ENCODE data around the gene CUX1.
"Not testable (repeated sequence)": the region's sequence is repeated elsewhere in the genome, so short reads cannot be mapped to it uniquely, and the experiment has no call there.

Gene CUX1

DNA sequence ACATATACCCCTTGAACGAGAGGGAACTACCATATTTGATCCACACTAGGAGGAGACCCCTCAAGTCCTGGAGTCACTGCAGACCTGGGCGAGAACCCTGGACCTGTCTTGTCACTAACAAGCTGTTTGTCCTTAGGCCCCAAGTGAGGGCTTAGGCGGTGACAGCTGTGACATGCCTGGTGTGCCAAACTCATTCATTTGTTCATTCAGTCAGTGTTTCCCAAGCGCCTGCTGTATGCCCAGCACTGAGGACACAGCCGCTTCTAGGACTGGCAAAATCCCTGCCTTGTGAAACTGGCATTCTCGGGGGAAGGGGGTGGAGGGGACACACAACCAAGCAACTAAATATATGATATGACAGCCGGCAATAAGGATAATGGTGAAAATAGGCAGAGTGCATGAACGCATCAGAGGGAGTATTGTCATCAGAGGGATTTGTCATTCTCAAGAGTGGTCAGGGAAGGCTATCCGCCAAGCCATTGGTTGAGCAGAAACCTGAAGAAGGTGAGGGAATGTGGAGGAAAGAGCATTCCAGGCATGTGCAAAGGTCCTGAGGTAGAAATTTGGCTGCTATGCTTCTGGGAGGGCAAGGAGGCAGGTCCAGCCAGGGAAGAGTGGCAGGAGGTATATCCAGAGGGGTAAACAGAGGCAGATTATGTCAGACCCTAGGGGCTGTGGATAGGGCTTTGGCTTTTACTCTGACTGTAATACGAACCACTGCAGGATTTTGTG is 480.2 kb downstream of the CUX1 start:
- no peaks in the 10 kb centered on the region for H3K36me3 ChIP-seq (ENCODE audit: control insufficient read depth in 2 of 2, insufficient read depth in 2 of 2, low read length in 2 of 2)
- no peaks in the 10 kb centered on the region for H3K9me3 ChIP-seq (ENCODE audit: control insufficient read depth in 2 of 2, low read length in 2 of 2)

GRCh38 chr7:102300643-102301221 is 483.3 kb downstream of the CUX1 start:
- no peaks in the 10 kb centered on the region for H3K9me3 ChIP-seq (ENCODE audit: control insufficient read depth in 2 of 2, low read length in 2 of 2)
- H3K9ac ChIP-seq (ENCODE audit: low read length in 2 of 2): no peak overlapping the region
- H3K4me1 ChIP-seq (ENCODE audit: control insufficient read depth, insufficient read depth, low read length): peaks cover 7% of the 10 kb centered on the region
- H3K27me3 ChIP-seq (ENCODE audit: control insufficient read depth in 1 of 2, insufficient read depth in 2 of 2, low read length in 2 of 2): peaks cover 0 to 6% of the 10 kb centered on the region in 2 donors
- H3K27ac ChIP-seq (ENCODE audit: low read length): no peak overlapping the region
- H3K4me3 ChIP-seq (ENCODE audit: low read length in 2 of 2): no peak overlapping the region
- H3K36me3 ChIP-seq (ENCODE audit: control insufficient read depth in 2 of 2, insufficient read depth in 2 of 2, low read length in 2 of 2): no peaks in the 10 kb centered on the region

More for the DNA sequence above, 480.2 kb downstream of the CUX1 start:
- Histone ChIP-seq H3K27me3 (ENCODE audit: control insufficient read depth in 1 of 2, insufficient read depth in 2 of 2, low read length in 2 of 2) (peaks cover 0 to 6% of the 10 kb centered on the region in 2 donors), H3K4me1 (ENCODE audit: control insufficient read depth, insufficient read depth, low read length) (peaks cover 3% of the 10 kb centered on the region), H3K9ac (ENCODE audit: low read length in 2 of 2) (no peak overlapping the region), H3K27ac (ENCODE audit: low read length) (no peak overlapping the region), H3K4me3 (ENCODE audit: low read length in 2 of 2) (no peak overlapping the region)

DNA sequence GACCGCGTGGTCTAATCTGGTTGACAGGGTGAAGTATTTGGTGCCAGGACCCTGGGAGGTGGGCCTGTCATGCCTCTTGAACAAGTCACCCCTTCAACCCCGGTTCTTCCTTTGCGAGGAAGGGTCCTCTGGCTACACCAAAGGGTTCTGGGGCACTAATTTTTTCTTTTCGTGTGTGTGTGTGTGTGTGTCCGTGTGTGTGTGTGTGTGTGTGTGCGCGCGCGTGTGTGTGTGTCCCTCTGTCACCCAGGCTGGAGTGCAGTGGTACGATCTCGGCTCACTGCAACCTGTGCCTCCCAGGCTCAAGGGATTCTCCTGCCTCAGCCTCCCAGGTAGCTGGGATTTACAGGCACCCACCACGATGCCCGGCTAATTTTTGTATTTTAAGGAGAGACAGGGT is 483.9 kb downstream of the CUX1 start:
- not testable (repeated sequence) for H3K27me3 ChIP-seq (ENCODE audit: control insufficient read depth in 1 of 2, insufficient read depth in 2 of 2, low read length in 2 of 2); H3K9me3 ChIP-seq (ENCODE audit: control insufficient read depth in 2 of 2, low read length in 2 of 2); H3K36me3 ChIP-seq (ENCODE audit: control insufficient read depth in 2 of 2, insufficient read depth in 2 of 2, low read length in 2 of 2); H3K4me1 ChIP-seq (ENCODE audit: control insufficient read depth, insufficient read depth, low read length); H3K4me3 ChIP-seq (ENCODE audit: low read length in 2 of 2); H3K27ac ChIP-seq (ENCODE audit: low read length); H3K9ac ChIP-seq (ENCODE audit: low read length in 2 of 2)

GRCh38 chr7:102302025-102302424 is 484.6 kb downstream of the CUX1 start:
- no peak overlapping the region for H3K9ac ChIP-seq (ENCODE audit: low read length in 2 of 2)
- no peak overlapping the region for H3K4me3 ChIP-seq (ENCODE audit: low read length in 2 of 2)
- peaks cover 7% of the 10 kb centered on the region for H3K4me1 ChIP-seq (ENCODE audit: control insufficient read depth, insufficient read depth, low read length)
- peaks cover 0 to 6% of the 10 kb centered on the region in 2 donors for H3K27me3 ChIP-seq (ENCODE audit: control insufficient read depth in 1 of 2, insufficient read depth in 2 of 2, low read length in 2 of 2)
- H3K36me3 ChIP-seq (ENCODE audit: control insufficient read depth in 2 of 2, insufficient read depth in 2 of 2, low read length in 2 of 2): no peaks in the 10 kb centered on the region
- no peaks in the 10 kb centered on the region for H3K9me3 ChIP-seq (ENCODE audit: control insufficient read depth in 2 of 2, low read length in 2 of 2)
- H3K27ac ChIP-seq (ENCODE audit: low read length): no peak overlapping the region

DNA sequence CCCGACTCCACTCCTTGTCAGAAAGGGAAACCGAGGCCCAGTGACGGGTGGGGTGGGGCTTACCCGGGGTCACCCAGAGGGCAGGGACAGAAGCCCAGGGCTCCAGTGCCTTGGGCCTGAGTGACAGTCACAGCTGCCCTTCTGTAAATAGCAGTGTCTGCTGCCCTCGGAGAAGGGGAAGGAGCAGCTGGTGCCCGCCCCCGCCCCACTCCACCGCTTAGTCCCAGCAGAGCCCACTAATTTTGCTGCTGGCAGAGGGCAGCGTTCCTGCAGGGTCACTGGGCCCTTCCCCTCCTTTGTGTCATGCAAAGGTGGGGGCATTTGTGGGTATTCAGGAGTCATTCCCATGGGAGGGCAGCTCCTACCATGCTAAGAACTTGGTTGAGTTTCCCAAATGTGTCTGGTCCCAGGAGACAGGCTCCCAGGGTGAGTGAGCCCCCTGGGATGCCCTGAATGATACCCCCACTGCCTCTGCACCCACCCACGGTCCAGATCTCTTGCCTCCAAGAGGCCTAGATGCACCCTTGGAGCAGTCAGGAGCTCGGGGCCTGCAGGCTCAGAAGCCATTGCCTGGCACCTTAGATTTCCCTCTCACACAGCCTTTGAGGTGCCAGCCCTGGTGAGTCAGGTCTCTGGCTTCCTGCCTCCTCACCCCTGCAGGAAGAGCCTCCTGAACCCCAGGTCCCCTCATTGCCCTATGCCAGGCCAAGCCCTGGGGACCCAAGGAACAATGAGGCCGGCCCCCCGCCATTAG is 486.4 kb downstream of the CUX1 start:
- Histone ChIP-seq H3K36me3 (ENCODE audit: control insufficient read depth in 2 of 2, insufficient read depth in 2 of 2, low read length in 2 of 2) (no peaks in the 10 kb centered on the region), H3K9me3 (ENCODE audit: control insufficient read depth in 2 of 2, low read length in 2 of 2) (no peaks in the 10 kb centered on the region), H3K4me1 (ENCODE audit: control insufficient read depth, insufficient read depth, low read length) (peaks cover 7% of the 10 kb centered on the region), H3K27ac (ENCODE audit: low read length) (no peak overlapping the region), H3K4me3 (ENCODE audit: low read length in 2 of 2) (no peak overlapping the region), H3K9ac (ENCODE audit: low read length in 2 of 2) (no peak overlapping the region), H3K27me3 (ENCODE audit: control insufficient read depth in 1 of 2, insufficient read depth in 2 of 2, low read length in 2 of 2) (peaks cover 0 to 6% of the 10 kb centered on the region in 2 donors)

DNA sequence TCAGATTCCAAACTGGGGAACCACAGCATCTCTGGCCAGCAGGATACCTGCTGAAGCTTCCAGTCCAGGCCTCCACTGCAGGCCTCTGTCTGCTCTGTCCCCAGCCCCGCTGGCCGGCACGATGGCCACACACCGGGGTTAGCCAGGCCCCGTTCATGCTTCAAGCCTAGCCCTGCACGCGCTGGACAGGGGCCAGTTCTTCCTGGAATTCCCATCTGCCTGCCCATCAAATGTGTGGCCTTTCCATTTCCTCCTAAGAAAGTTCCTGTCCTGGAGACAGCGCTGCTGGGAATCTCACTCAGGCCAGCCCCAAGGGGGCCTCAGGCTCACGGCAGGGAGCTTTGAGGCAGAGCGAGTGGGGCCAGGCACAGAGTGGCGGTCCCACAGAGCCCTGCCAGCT is 487.2 kb downstream of the CUX1 start:
- Histone ChIP-seq H3K27me3 (ENCODE audit: control insufficient read depth in 1 of 2, insufficient read depth in 2 of 2, low read length in 2 of 2) (peaks cover 0 to 6% of the 10 kb centered on the region in 2 donors), H3K4me3 (ENCODE audit: low read length in 2 of 2) (no peak overlapping the region), H3K27ac (ENCODE audit: low read length) (no peak overlapping the region), H3K4me1 (ENCODE audit: control insufficient read depth, insufficient read depth, low read length) (peaks cover 7% of the 10 kb centered on the region), H3K9me3 (ENCODE audit: control insufficient read depth in 2 of 2, low read length in 2 of 2) (no peaks in the 10 kb centered on the region), H3K9ac (ENCODE audit: low read length in 2 of 2) (no peak overlapping the region), H3K36me3 (ENCODE audit: control insufficient read depth in 2 of 2, insufficient read depth in 2 of 2, low read length in 2 of 2) (no peaks in the 10 kb centered on the region)

DNA sequence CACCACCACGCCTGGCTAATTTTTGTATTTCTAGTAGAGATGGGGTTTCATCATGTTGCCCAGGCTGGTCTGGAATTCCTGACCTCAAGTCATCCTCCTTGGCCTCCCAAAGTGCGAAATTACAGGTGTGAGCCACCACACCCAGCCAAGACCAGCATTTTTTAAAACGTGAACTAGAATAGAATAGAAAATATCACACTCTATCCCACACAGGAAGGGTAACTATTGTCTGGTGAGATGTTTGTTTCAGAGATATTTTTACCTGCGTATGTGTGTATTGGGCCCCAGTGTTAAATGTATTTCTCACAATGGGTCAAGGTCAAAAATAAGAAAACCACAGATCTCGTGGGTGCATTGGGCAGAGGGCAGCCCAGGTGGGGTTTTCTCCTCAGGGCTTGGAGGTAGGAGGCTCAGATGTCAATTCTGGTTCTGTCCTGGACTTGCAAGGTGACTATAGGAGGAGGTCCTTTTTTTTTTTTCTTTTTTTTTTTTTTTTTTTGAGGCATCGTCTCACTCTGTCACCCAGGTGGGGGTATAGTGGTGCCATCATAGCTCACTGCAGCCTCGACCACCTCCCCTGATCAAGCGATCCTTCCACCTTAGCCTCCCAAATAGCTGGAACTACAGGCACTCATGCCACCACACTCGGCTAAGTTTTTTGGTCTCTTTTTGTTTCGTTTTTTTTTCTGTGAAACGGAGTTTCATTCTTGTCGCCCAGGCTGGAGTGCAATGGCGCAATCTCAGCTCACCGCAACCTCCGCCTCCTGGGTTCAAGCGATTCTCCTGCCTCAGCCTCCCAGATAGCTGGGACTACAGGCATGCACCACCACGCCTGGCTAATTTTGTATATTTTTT is 488.2 kb downstream of the CUX1 start:
- peaks cover 5% of the 10 kb centered on the region for H3K4me1 ChIP-seq (ENCODE audit: control insufficient read depth, insufficient read depth, low read length)

DNA sequence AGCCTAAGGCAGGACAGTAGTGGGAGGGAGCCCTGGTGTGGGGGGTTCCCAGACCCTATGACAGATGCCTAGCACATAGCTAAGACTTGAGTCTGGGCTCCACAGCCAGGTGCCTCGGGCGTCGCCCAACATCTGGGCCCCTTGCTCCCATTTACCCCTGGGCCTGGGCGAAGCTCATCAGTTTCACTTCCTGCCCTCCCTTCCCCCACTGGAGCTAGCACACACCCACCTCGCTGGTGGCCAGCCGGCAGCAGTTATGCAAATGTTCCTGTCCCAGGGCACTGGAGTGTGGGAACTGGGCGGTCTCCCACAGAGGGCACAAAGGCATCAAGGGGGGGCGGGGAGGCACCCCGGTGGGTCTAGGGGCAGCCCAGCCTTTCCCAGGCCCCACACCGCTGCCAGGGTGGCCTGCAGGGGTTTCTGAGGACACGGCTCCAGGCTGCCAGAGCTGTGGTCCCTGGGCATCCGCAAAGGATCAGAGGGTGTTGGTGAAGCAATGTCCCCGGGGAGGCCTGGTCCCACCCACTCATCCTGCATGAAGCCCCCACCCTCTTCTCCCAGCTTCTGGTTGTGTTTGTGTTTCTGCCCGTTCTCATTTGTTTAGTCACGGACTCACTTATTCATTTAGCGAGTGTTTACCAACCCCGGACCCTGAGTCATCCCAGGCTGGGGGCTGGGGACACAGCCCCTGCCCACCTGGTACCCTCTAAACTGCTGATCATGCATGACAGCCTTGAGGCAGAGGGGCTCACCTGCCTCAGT is 489.7 kb downstream of the CUX1 start:
- no peak overlapping the region for H3K9ac ChIP-seq (ENCODE audit: low read length in 2 of 2)
- no peak overlapping the region for H3K27ac ChIP-seq (ENCODE audit: low read length)
- no peaks in the 10 kb centered on the region for H3K9me3 ChIP-seq (ENCODE audit: control insufficient read depth in 2 of 2, low read length in 2 of 2)
- no peaks in the 10 kb centered on the region for H3K27me3 ChIP-seq (ENCODE audit: control insufficient read depth in 1 of 2, insufficient read depth in 2 of 2, low read length in 2 of 2)
- no peaks in the 10 kb centered on the region for H3K36me3 ChIP-seq (ENCODE audit: control insufficient read depth in 2 of 2, insufficient read depth in 2 of 2, low read length in 2 of 2)
- H3K4me1 ChIP-seq (ENCODE audit: control insufficient read depth, insufficient read depth, low read length): peaks cover 3% of the 10 kb centered on the region
- H3K4me3 ChIP-seq (ENCODE audit: low read length in 2 of 2): no peak overlapping the region

More for the DNA sequence above, 488.2 kb downstream of the CUX1 start:
- Histone ChIP-seq H3K4me3 (ENCODE audit: low read length in 2 of 2) (no peak overlapping the region), H3K9me3 (ENCODE audit: control insufficient read depth in 2 of 2, low read length in 2 of 2) (no peaks in the 10 kb centered on the region), H3K36me3 (ENCODE audit: control insufficient read depth in 2 of 2, insufficient read depth in 2 of 2, low read length in 2 of 2) (no peaks in the 10 kb centered on the region), H3K27me3 (ENCODE audit: control insufficient read depth in 1 of 2, insufficient read depth in 2 of 2, low read length in 2 of 2) (peaks cover 0 to 6% of the 10 kb centered on the region in 2 donors), H3K9ac (ENCODE audit: low read length in 2 of 2) (no peak overlapping the region), H3K27ac (ENCODE audit: low read length) (no peak overlapping the region)

- Histone ChIP-seq H3K27me3 (ENCODE audit: control insufficient read depth in 1 of 2, insufficient read depth in 2 of 2, low read length in 2 of 2) (no peaks in the 10 kb centered on the region), H3K27ac (ENCODE audit: low read length) (no peak overlapping the region), H3K9me3 (ENCODE audit: control insufficient read depth in 2 of 2, low read length in 2 of 2) (no peaks in the 10 kb centered on the region), H3K36me3 (ENCODE audit: control insufficient read depth in 2 of 2, insufficient read depth in 2 of 2, low read length in 2 of 2) (peaks cover 0 to 5% of the 10 kb centered on the region in 2 donors), H3K4me1 (ENCODE audit: control insufficient read depth, insufficient read depth, low read length) (no peaks in the 10 kb centered on the region), H3K4me3 (ENCODE audit: low read length in 2 of 2) (no peak overlapping the region), H3K9ac (ENCODE audit: low read length in 2 of 2) (no peak overlapping the region)
These were observed 493.0 kb downstream of the CUX1 start for GRCh38 chr7:102310414-102310815.

- no peaks in the 10 kb centered on the region for H3K9me3 ChIP-seq (ENCODE audit: control insufficient read depth in 2 of 2, low read length in 2 of 2)
- H3K36me3 ChIP-seq (ENCODE audit: control insufficient read depth in 2 of 2, insufficient read depth in 2 of 2, low read length in 2 of 2): peaks cover 0 to 5% of the 10 kb centered on the region in 2 donors
- no peaks in the 10 kb centered on the region for H3K27me3 ChIP-seq (ENCODE audit: control insufficient read depth in 1 of 2, insufficient read depth in 2 of 2, low read length in 2 of 2)
- H3K4me1 ChIP-seq (ENCODE audit: control insufficient read depth, insufficient read depth, low read length): no peaks in the 10 kb centered on the region
- H3K9ac ChIP-seq (ENCODE audit: low read length in 2 of 2): no peak overlapping the region
- H3K27ac ChIP-seq (ENCODE audit: low read length): no peak overlapping the region
- no peak overlapping the region for H3K4me3 ChIP-seq (ENCODE audit: low read length in 2 of 2)
These were observed 494.9 kb downstream of the CUX1 start for GRCh38 chr7:102312317-102312716.
